Astrocyte of the cerebellum (primary cell): ENCODE measurements around the gene LRRFIP2.

ENCODE experiments used
- DNase-seq: peaks from one replicate; pipeline ENCODE4 v3.0.0-alpha.2; 2011; ENCODE audit warnings: low read depth
- H3K4me3 ChIP-seq: 2 replicates; pipeline ENCODE4 v1.5.1; 2011; ENCODE audit warnings: mild to moderate bottlenecking, low read depth, low read length, moderate library complexity
- CTCF ChIP-seq: IDR thresholded peaks from 2 replicates; pipeline ENCODE4 v1.5.1; 2012; ENCODE audit warnings: low read length, low read depth, moderate library complexity, mild to moderate bottlenecking; ENCODE audit errors: missing control alignments
- in situ Hi-C: cut with HindIII; loops from 2 replicates; pipeline ENCODE4 v1.10.0; 2017; ENCODE audit warnings: low sequenced_read_pairs

Gene LRRFIP2

GRCh38 chr3:37135561-37135960 is 38.8 kb downstream of the LRRFIP2 start:
- in situ Hi-C loops: no loop called here
- H3K4me3 ChIP-seq: no peak overlapping the region
- no peak for TF ChIP-seq CTCF
- no peak for DNase-seq

GRCh38 chr3:37132334-37132733 is 42.0 kb downstream of the LRRFIP2 start:
- in situ Hi-C loops: no loop called here
- H3K4me3 ChIP-seq: no peak overlapping the region
- DNase-seq: no peak
- TF ChIP-seq CTCF: no peak

- no peak overlapping the region for H3K4me3 ChIP-seq
- no peak for TF ChIP-seq CTCF
- in situ Hi-C loops: no loop called here
- DNase-seq: no peak
Measured at GRCh38 chr3:37131860-37132144, 42.6 kb downstream of the LRRFIP2 start.

GRCh38 chr3:37130984-37131859 is 43.2 kb downstream of the LRRFIP2 start:
- in situ Hi-C loops: no loop called here
- TF ChIP-seq CTCF: no peak
- no peak overlapping the region for H3K4me3 ChIP-seq
- DNase-seq: no peak

- H3K4me3 ChIP-seq: no peak overlapping the region
- in situ Hi-C loops: no loop called here
- no peak for TF ChIP-seq CTCF
- DNase-seq: no peak
Measured at GRCh38 chr3:37130448-37130847, 43.9 kb downstream of the LRRFIP2 start.

GRCh38 chr3:37129871-37130270 is 44.5 kb downstream of the LRRFIP2 start:
- H3K4me3 ChIP-seq: no peak overlapping the region
- TF ChIP-seq CTCF: no peak
- in situ Hi-C loops: no loop called here
- no peak for DNase-seq
